CD4-positive, alpha-beta T cell treated with Interleukin-17A for 1 hour (primary cell): ENCODE data around the gene PPP1R13B.

ENCODE experiments used
- DNase-seq: peaks from one replicate; pipeline ENCODE4 v3.0.0-alpha.2; 2020

Gene PPP1R13B

DNA sequence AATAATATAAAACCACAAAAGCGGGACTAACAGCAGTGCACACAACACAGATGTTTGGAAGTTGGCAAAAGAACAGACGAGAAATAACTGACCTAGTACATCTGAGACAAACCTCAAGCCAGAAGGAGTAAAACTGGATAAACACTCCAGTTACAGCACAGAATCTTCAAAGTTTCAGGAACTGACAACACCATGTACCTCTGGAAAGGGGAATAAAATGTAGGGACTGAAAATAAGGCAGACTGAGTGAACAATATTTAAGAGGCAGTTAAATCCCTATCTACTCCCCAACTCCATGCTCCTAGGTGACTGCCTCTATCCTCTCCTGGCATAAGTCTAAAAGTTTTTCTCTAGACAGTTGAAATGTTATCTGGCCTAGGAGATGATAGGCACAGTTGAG, 73.9 kb downstream of the PPP1R13B start:
- no peak for DNase-seq

- DNase-seq: no peak
Observed at GRCh38 chr14:103772078-103772712, 75.2 kb downstream of the PPP1R13B start.

DNA sequence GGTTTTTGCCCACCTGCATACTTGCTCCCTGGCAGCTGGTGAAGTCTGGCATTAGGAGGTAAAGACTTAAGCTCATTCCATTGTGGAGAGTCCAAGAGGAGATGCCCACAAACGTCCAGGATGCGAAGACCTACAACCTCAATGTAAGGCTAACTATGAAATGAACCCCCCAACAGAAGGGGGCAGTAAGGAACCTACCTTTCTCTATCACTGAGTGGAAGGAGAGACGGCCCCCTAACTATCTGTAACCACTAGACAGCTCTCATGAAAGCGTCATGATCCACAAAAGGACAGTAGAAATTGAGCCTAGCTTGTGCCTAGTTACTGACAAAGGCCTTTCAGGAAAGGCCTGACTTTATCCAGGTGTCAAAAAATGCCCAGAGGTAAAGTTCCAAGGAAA, 76.5 kb downstream of the PPP1R13B start:
- DNase-seq: no peak

DNA sequence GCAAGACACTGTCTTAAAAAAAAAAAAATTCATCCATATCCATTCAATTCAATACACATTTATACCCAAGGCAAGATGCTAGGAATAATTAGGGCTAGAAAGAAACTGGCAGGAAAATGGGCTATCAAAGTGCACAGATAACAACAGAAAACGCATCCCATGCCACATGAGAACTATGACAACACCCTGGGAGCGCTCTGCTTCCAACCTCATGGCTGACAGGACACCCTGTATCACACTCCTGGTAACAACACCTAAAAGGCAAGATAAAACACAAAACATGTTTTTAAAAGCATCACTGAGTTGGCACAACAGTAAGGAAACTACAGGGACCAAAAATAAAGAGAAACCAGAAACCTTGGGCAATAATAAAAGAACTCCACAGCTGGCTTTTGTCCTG, 76.9 kb downstream of the PPP1R13B start:
- no peak for DNase-seq

DNA sequence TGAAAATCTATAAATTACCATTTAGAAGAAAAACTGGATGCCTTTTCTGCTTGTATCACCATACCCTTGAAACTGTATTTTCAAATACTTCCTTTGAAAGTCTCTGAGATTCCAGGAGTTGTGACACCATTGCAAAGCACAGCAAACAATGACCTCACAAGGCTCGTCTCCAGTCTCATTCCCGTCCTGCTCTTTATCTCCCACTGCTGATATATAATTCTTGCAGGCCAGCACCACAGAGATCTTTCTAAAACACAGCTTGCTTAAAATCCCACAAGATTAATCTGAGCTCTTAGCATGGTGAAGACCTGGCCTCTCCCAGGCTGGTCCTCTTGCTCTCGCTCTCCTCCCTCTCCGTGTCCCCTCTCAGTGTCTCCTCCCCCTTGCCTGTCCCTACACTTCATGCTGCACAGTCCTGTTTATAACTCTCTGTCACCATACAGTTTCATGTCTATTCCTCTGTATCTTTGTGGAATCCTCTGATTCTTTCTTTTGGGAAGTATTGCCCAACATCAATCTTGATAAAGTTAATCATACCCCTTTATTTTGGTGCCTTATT, 80.0 kb downstream of the PPP1R13B start:
- DNase-seq: no peak

DNA sequence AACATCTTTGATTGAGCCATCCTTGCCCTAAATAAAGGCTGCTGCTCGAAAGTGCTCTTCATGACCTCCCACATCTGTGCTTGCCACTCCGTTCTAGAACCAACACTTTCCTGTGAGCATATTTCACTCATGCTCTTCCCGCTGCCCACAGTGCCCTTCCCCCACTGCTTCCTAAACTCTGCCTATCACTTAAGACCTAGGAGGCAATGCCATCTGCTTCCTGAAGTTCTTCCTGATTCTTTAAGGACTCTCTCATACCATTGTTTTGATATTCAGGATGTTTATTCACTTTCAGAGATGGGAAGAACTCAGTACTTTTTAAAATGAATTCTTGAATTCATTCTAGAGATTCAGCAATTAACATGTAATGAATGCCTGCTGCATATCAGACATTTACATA, 81.8 kb downstream of the PPP1R13B start:
- DNase-seq: no peak

GRCh38 chr14:103763730-103764488, 83.5 kb downstream of the PPP1R13B start:
- no peak for DNase-seq

- no peak for DNase-seq
Observed at GRCh38 chr14:103762541-103762940, 84.8 kb downstream of the PPP1R13B start.

DNA sequence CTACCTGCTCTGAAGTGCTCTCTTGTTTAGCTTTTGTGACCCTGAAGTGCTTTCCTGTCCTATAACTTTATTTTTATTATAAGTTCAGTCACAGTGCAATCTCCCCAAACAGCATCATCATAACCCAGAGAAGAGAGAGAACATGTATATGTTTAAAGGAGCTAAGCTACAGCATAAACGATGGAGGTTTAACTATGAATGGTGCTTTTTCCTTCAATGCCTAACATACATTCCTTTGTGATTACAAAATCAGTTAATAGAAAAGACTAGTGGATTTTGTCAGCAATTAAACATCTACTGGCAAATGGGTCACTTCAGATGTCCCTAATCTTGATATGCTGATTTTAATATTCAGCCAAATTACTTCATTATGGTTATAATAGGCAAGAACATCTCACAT, 85.3 kb downstream of the PPP1R13B start:
- DNase-seq: no peak

- no peak for DNase-seq
Observed at GRCh38 chr14:103758059-103758776, 89.2 kb downstream of the PPP1R13B start.

GRCh38 chr14:103755060-103755459, 92.3 kb downstream of the PPP1R13B start:
- DNase-seq: no peak

GRCh38 chr14:103753774-103754173, 93.6 kb downstream of the PPP1R13B start:
- no peak for DNase-seq

DNA sequence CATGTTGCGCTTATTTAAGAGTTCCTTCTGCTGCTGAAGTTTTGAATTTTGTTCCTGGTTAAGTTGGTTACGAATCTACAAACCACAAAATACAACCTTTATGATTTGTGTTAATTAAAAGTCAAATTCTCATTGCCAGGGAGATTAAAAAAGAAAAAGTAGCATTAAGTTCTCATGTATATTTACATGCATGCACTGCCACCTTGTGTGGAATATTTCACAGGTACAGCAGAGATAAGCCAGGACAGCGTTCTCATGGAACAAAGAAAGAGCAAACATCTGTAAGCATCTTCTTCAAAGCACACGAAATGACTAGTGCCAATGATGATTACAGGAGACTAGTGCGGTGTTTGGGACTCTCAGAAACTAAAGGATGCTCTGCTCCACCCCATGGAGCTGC, 97.5 kb downstream of the PPP1R13B start:
- DNase-seq: no peak

DNA sequence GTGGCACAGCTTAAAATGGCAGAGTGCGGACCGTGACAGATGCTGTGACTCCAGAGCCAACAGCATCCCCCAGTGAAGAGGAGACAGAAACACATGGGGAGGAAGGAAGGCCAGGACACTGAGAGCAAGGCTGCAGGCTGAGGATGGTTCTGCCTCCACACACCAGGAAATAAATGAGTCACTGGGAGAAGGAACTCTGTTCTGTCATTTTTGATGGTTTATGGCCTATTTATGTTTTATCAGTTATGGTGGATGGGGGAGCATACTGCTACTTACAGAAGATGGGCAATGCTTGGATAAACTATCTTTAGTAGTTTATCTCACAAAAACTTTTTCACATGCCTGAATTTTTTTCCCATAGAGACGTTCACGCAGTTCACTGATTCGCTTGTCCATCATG, 97.9 kb downstream of the PPP1R13B start:
- DNase-seq: no peak

DNA sequence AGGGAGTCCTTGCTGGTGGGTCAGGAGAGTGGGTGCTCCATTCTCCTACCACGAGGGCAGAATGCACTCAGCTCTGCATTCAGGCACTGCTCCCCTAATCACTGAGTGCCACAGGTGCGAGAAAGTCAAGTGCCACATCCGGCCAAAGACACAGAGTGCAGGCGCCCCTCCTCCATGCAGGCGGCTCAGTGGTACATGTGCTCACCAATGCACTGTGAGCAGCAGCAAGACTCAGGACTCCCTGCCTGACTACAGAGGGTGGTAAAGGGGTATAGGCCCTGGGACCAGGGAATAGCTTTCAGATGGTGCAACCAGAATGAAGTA, 98.9 kb downstream of the PPP1R13B start:
- peak; percentile 59 for DNase-seq

DNA sequence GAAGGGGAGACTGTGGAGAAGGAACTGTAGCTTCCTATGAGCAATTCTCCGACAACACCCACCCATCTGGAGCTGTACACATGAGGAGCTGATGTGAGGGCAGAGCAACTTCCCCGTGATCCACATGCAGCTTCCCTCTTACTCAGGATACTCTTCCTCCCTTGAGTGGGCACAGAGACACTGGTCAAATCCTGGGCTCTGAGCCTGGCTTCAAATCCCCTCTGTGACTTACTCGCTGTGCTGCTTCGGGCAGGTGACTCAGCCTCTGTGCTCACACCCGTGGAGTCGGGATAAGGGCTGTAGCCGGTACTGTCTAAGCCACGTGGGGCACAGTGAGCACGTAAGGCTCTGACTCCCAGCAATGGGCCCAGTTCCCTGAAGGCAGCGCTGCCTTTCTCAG, 100.7 kb downstream of the PPP1R13B start:
- DNase-seq: no peak

- DNase-seq: no peak
Observed at GRCh38 chr14:103745424-103745823, 102.0 kb downstream of the PPP1R13B start.

- no peak for DNase-seq
Observed at GRCh38 chr14:103744621-103745395, 102.6 kb downstream of the PPP1R13B start.

- DNase-seq: no peak
Observed at GRCh38 chr14:103743691-103744090, 103.7 kb downstream of the PPP1R13B start.

DNA sequence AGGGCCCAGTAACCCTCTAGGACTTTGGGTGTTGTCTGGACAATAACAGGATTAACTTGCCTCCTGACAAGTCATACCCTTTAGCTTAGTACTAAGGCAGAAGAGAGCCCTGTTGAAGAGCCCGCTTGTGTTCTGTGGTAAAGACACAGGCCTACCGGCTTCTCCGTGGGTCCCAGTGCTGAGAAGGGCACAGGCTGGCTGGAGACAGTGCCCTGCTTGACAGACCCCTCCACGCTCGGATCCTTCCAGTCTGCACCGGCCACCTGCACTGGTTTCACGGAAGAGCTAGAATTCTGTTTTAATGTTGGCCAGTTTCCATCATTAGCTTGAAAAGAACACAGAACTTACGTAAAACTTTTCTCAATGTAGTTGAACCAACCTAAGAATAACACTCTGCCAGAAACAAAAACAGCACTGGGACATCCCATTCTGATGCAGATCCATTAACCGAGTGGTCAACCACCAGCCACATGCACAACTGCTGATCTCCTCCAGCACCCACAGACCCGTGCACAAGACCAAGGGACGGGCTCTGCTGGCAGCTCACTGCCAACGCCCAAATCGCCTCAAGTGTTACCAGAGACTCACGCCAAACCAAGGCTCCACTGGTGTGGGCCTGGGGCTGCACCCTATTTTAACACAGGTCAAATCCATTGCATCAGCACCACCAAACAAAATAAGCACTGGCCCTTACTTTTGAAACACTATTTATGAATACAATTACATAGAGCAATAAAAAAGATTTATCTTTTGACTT, 104.7 kb downstream of the PPP1R13B start:
- DNase-seq: no peak

DNA sequence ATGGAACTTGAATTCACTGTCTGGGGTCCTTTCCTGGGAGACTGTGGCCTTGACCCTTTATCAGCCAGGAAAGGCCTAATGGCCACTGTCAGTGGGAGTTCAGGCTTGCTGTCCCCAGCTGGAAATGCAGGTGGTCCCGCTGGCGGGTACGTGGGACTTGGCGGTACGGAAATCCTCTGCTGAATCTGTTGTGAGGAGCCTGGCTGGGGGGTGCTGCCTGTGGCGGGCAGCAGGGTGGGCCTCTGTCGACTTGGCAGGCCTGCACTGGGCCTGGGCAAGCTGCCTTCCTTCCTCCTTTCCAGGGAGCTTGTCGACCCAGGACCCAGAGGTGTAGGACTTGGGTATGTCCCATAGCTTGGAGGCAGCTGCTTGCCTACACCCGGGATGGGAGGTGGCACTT, 105.5 kb downstream of the PPP1R13B start:
- no peak for DNase-seq

GRCh38 chr14:103740991-103741689, 106.2 kb downstream of the PPP1R13B start:
- no peak for DNase-seq
